ENCODE measurements around the gene GRM4.

Gene GRM4

GRCh38 chr6:34146801-34147592, 1.1 kb upstream of the GRM4 start:
- Histone ChIP-seq H3K4me1 (ENCODE audit: control insufficient read depth, insufficient read depth, low read length) (peaks cover 21% of the 10 kb centered on the region), H3K27me3 (ENCODE audit: control insufficient read depth, insufficient read depth, low read length) (peaks cover 79% of the 10 kb centered on the region), H3K9ac (ENCODE audit: low read depth, low read length) (no peak overlapping the region)

GRCh38 chr6:34145161-34146020, 496 bp downstream of the GRM4 start:
- H3K27me3 ChIP-seq (ENCODE audit: control insufficient read depth, insufficient read depth, low read length): peaks cover 81% of the 10 kb centered on the region
- H3K36me3 ChIP-seq (ENCODE audit: insufficient read depth, low read length): no peaks in the 10 kb centered on the region
- no peak overlapping the region for H3K9ac ChIP-seq (ENCODE audit: low read depth, low read length)
- H3K4me3 ChIP-seq (ENCODE audit: low read length): peak overlapping the region; percentile 68
- H3K4me2 ChIP-seq (ENCODE audit: low read length): peak overlapping the region; percentile 86
- no peaks in the 10 kb centered on the region for H3K9me3 ChIP-seq (replicated peaks; ENCODE audit: low read length)
- H3K4me1 ChIP-seq (ENCODE audit: control insufficient read depth, insufficient read depth, low read length): peaks cover 21% of the 10 kb centered on the region

More at GRCh38 chr6:34146801-34147592, 1.1 kb upstream of the GRM4 start:
- Histone ChIP-seq H3K4me3 (ENCODE audit: low read length) (no peak overlapping the region), H3K36me3 (ENCODE audit: insufficient read depth, low read length) (no peaks in the 10 kb centered on the region), H3K4me2 (ENCODE audit: low read length) (no peak overlapping the region), H3K9me3 (replicated peaks; ENCODE audit: low read length) (no peaks in the 10 kb centered on the region)

- peak overlapping the region; percentile 68 for H3K4me3 ChIP-seq (ENCODE audit: low read length)
These were observed 1.2 kb downstream of the GRM4 start for GRCh38 chr6:34144581-34145160.

GRCh38 chr6:34143884-34144580, 1.9 kb downstream of the GRM4 start:
- Histone ChIP-seq H3K4me2 (ENCODE audit: low read length) (peak overlapping the region; percentile 86), H3K9me3 (replicated peaks; ENCODE audit: low read length) (no peaks in the 10 kb centered on the region), H3K4me3 (ENCODE audit: low read length) (peak overlapping the region; percentile 68), H3K9ac (ENCODE audit: low read depth, low read length) (no peak overlapping the region), H3K36me3 (ENCODE audit: insufficient read depth, low read length) (no peaks in the 10 kb centered on the region), H3K4me1 (ENCODE audit: control insufficient read depth, insufficient read depth, low read length) (peaks cover 21% of the 10 kb centered on the region), H3K27me3 (ENCODE audit: control insufficient read depth, insufficient read depth, low read length) (peaks cover 82% of the 10 kb centered on the region)

More at GRCh38 chr6:34144581-34145160, 1.2 kb downstream of the GRM4 start:
- H3K27me3 ChIP-seq (ENCODE audit: control insufficient read depth, insufficient read depth, low read length): peaks cover 82% of the 10 kb centered on the region
- H3K9ac ChIP-seq (ENCODE audit: low read depth, low read length): no peak overlapping the region
- H3K4me2 ChIP-seq (ENCODE audit: low read length): peak overlapping the region; percentile 86
- peaks cover 21% of the 10 kb centered on the region for H3K4me1 ChIP-seq (ENCODE audit: control insufficient read depth, insufficient read depth, low read length)
- H3K36me3 ChIP-seq (ENCODE audit: insufficient read depth, low read length): no peaks in the 10 kb centered on the region
- H3K9me3 ChIP-seq (replicated peaks; ENCODE audit: low read length): no peaks in the 10 kb centered on the region

GRCh38 chr6:34143196-34143883, 2.5 kb downstream of the GRM4 start:
- peaks cover 82% of the 10 kb centered on the region for H3K27me3 ChIP-seq (ENCODE audit: control insufficient read depth, insufficient read depth, low read length)
- H3K4me2 ChIP-seq (ENCODE audit: low read length): peak overlapping the region; percentile 86
- H3K4me3 ChIP-seq (ENCODE audit: low read length): peak overlapping the region; percentile 68
- H3K4me1 ChIP-seq (ENCODE audit: control insufficient read depth, insufficient read depth, low read length): peaks cover 21% of the 10 kb centered on the region
- no peaks in the 10 kb centered on the region for H3K36me3 ChIP-seq (ENCODE audit: insufficient read depth, low read length)
- no peak overlapping the region for H3K9ac ChIP-seq (ENCODE audit: low read depth, low read length)
- H3K9me3 ChIP-seq (replicated peaks; ENCODE audit: low read length): no peaks in the 10 kb centered on the region

- Histone ChIP-seq H3K36me3 (ENCODE audit: insufficient read depth, low read length) (no peaks in the 10 kb centered on the region), H3K27me3 (ENCODE audit: control insufficient read depth, insufficient read depth, low read length) (peaks cover 87% of the 10 kb centered on the region), H3K9me3 (replicated peaks; ENCODE audit: low read length) (no peaks in the 10 kb centered on the region), H3K4me3 (ENCODE audit: low read length) (no peak overlapping the region), H3K9ac (ENCODE audit: low read depth, low read length) (no peak overlapping the region), H3K4me1 (ENCODE audit: control insufficient read depth, insufficient read depth, low read length) (peaks cover 21% of the 10 kb centered on the region), H3K4me2 (ENCODE audit: low read length) (no peak overlapping the region)
These were observed 3.6 kb downstream of the GRM4 start for GRCh38 chr6:34142061-34142998.

GRCh38 chr6:34140075-34140474, 5.8 kb downstream of the GRM4 start:
- Histone ChIP-seq H3K36me3 (ENCODE audit: insufficient read depth, low read length) (no peaks in the 10 kb centered on the region), H3K9ac (ENCODE audit: low read depth, low read length) (no peak overlapping the region), H3K4me3 (ENCODE audit: low read length) (no peak overlapping the region), H3K27me3 (ENCODE audit: control insufficient read depth, insufficient read depth, low read length) (peaks cover 93% of the 10 kb centered on the region), H3K4me1 (ENCODE audit: control insufficient read depth, insufficient read depth, low read length) (peaks cover 16% of the 10 kb centered on the region), H3K9me3 (replicated peaks; ENCODE audit: low read length) (no peaks in the 10 kb centered on the region), H3K4me2 (ENCODE audit: low read length) (no peak overlapping the region)

- Histone ChIP-seq H3K9me3 (replicated peaks; ENCODE audit: low read length) (no peaks in the 10 kb centered on the region), H3K4me1 (ENCODE audit: control insufficient read depth, insufficient read depth, low read length) (peaks cover 5% of the 10 kb centered on the region), H3K27me3 (ENCODE audit: control insufficient read depth, insufficient read depth, low read length) (peaks cover 94% of the 10 kb centered on the region), H3K36me3 (ENCODE audit: insufficient read depth, low read length) (no peaks in the 10 kb centered on the region), H3K4me2 (ENCODE audit: low read length) (no peak overlapping the region), H3K4me3 (ENCODE audit: low read length) (no peak overlapping the region), H3K9ac (ENCODE audit: low read depth, low read length) (no peak overlapping the region)
These were observed 6.9 kb downstream of the GRM4 start for GRCh38 chr6:34138914-34139510.

GRCh38 chr6:34138191-34138590, 7.7 kb downstream of the GRM4 start:
- no peak overlapping the region for H3K4me2 ChIP-seq (ENCODE audit: low read length)
- no peak overlapping the region for H3K4me3 ChIP-seq (ENCODE audit: low read length)
- no peaks in the 10 kb centered on the region for H3K4me1 ChIP-seq (ENCODE audit: control insufficient read depth, insufficient read depth, low read length)
- H3K36me3 ChIP-seq (ENCODE audit: insufficient read depth, low read length): no peaks in the 10 kb centered on the region
- peaks cover 92% of the 10 kb centered on the region for H3K27me3 ChIP-seq (ENCODE audit: control insufficient read depth, insufficient read depth, low read length)
- H3K9me3 ChIP-seq (replicated peaks; ENCODE audit: low read length): no peaks in the 10 kb centered on the region
- H3K9ac ChIP-seq (ENCODE audit: low read depth, low read length): no peak overlapping the region

- Histone ChIP-seq H3K9ac (ENCODE audit: low read depth, low read length) (no peak overlapping the region), H3K4me3 (ENCODE audit: low read length) (no peak overlapping the region), H3K4me1 (ENCODE audit: control insufficient read depth, insufficient read depth, low read length) (no peaks in the 10 kb centered on the region), H3K36me3 (ENCODE audit: insufficient read depth, low read length) (no peaks in the 10 kb centered on the region), H3K27me3 (ENCODE audit: control insufficient read depth, insufficient read depth, low read length) (peaks cover 65% of the 10 kb centered on the region), H3K4me2 (ENCODE audit: low read length) (no peak overlapping the region), H3K9me3 (replicated peaks; ENCODE audit: low read length) (no peaks in the 10 kb centered on the region)
These were observed 10.3 kb downstream of the GRM4 start for GRCh38 chr6:34135541-34135940.

Measured in skeletal muscle satellite cell (primary cell).